ENCODE data around the gene PEAK1. TPM values are rescaled to one million over a fixed set of nuclear protein-coding genes. Genes with fewer than 3 reads are reported as not detected.
"Not testable (repeated sequence)": the region's sequence is repeated elsewhere in the genome, so short reads cannot be mapped to it uniquely, and the experiment has no call there.

PEAK1 gene
- total and polyA plus RNA-seq, 7 donors, result 4.0 to 32.1 (median 25.3) TPM

DNA sequence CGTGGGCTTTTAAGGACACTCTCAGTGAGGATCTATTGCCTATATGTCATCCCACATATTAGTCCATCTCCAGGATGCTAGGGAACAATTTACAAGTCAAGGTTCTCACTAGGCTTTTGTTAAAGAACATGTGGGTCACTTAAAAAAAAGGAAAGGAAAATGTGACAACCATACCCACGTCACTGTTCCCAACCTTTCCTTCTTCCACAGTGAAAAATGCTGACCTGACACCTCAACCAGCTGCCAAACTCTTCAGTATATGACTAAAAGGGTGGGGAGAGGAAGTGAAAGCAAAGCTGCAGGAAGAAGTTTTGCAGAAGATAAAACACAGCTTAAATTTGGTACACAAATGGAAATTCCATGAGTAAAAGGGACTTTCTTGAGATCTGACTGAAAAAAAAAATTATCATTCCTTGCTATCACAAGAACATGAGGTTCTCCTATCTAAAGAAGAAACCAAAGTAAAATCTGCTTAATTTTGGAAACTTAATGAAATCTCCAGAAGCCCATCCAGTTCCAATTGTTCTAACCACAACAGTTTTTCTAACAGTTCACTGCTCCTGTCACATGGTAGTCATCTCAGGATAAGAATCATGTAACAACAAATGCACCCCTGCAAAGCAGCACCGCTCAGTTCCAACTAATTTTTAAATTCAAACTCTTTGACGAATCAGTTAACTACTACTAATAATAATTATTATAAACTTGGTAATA, 232.0 kb downstream of the PEAK1 start:
- Histone ChIP-seq H3K4me3 (no peak overlapping the region), H3K36me3 (ENCODE audit: insufficient read depth in 1 of 2, low read depth in 1 of 2) (no peaks in the 10 kb centered on the region), H3K9me3 (no peaks in the 10 kb centered on the region), H3K27ac (peak overlapping the region; percentile 62), H3K27me3 (ENCODE audit: insufficient read depth in 3 of 3, low read length in 2 of 3) (no peaks in the 10 kb centered on the region), H3K4me1 (no peaks in the 10 kb centered on the region)
- TF ChIP-seq, protein P1, sequence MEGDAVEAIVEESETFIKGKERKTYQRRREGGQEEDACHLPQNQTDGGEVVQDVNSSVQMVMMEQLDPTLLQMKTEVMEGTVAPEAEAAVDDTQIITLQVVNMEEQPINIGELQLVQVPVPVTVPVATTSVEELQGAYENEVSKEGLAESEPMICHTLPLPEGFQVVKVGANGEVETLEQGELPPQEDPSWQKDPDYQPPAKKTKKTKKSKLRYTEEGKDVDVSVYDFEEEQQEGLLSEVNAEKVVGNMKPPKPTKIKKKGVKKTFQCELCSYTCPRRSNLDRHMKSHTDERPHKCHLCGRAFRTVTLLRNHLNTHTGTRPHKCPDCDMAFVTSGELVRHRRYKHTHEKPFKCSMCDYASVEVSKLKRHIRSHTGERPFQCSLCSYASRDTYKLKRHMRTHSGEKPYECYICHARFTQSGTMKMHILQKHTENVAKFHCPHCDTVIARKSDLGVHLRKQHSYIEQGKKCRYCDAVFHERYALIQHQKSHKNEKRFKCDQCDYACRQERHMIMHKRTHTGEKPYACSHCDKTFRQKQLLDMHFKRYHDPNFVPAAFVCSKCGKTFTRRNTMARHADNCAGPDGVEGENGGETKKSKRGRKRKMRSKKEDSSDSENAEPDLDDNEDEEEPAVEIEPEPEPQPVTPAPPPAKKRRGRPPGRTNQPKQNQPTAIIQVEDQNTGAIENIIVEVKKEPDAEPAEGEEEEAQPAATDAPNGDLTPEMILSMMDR (IDR thresholded peaks at IDR 0.05), result no peak
- WGBS, 3 donors, result 60 to 61% (median 60%) methylated on average over 4 of the region's 4 CpGs
- ATAC-seq (peak; percentile 62 to 80 (median 68)), DNase-seq (peak in 1 of 2 donors; percentile 16)
- intact Hi-C loops (cut with DNase I), result loop anchor here (5.0 kb wide), 2 partner anchors 309 to 319 kb away; no protein-coding TSS in a partner anchor

- Histone ChIP-seq H3K27ac (peak overlapping the region; percentile 62), H3K27me3 (ENCODE audit: insufficient read depth in 3 of 3, low read length in 2 of 3) (no peaks in the 10 kb centered on the region), H3K9me3 (no peaks in the 10 kb centered on the region), H3K36me3 (ENCODE audit: insufficient read depth in 1 of 2, low read depth in 1 of 2) (peaks cover 0 to 3% of the 10 kb centered on the region in 2 donors), H3K4me1 (no peaks in the 10 kb centered on the region), H3K4me3 (no peak overlapping the region)
- DNase-seq, result no peak
- TF ChIP-seq, protein P1 (IDR thresholded peaks at IDR 0.05), result peak; percentile 50
- intact Hi-C loops (cut with DNase I), result loop anchor here (1.0 to 5.0 kb wide), 3 partner anchors 311 to 357 kb away; no protein-coding TSS in a partner anchor
- peak in 2 of 4 donors; percentile 37 to 42 for ATAC-seq
- 51 to 56% (median 53%) methylated on average over 3 of the region's 3 CpGs for WGBS, 3 donors
Measured at GRCh38 chr15:77186594-77187011, 233.3 kb downstream of the PEAK1 start.

- TF ChIP-seq, protein P1 (IDR thresholded peaks at IDR 0.05), result no peak
- 81 to 92% (median 92%) methylated on average over 2 of the region's 2 CpGs for WGBS, 3 donors
- no peak overlapping the region for H3K27ac ChIP-seq
- intact Hi-C loops (cut with DNase I), result loop anchor here (5.0 kb wide), 2 partner anchors 312 to 322 kb away; no protein-coding TSS in a partner anchor
- DNase-seq (no peak), ATAC-seq (no peak)
- no peak overlapping the region for H3K4me3 ChIP-seq
- no peaks in the 10 kb centered on the region for H3K9me3 ChIP-seq
- no peaks in the 10 kb centered on the region for H3K27me3 ChIP-seq (ENCODE audit: insufficient read depth in 3 of 3, low read length in 2 of 3)
- H3K36me3 ChIP-seq (ENCODE audit: insufficient read depth in 1 of 2, low read depth in 1 of 2), result peaks cover 0 to 8% of the 10 kb centered on the region in 2 donors
- H3K4me1 ChIP-seq, result no peaks in the 10 kb centered on the region
Measured at GRCh38 chr15:77185242-77185785, 234.6 kb downstream of the PEAK1 start.

DNA sequence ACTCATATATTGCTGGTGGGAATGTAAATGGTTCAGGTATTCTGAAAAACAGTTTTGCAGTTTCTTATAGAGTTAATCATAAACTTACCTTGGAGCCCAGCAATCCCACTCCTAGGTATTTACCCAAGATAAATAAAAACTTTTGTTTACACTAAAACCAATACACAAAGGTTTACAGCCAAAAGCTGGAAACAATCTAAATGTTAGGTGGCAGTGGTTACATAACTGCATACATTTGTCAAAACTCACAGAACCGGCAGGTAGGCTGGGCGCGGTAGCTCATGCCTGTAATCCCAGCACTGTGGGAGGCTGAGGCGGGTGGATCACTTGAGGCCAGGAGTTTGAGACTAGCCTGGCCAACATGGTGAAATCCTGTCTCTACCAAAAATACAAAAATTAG, 235.6 kb downstream of the PEAK1 start:
- H3K27me3 ChIP-seq (ENCODE audit: insufficient read depth in 3 of 3, low read length in 2 of 3); H3K9me3 ChIP-seq; H3K27ac ChIP-seq; DNase-seq; ATAC-seq; H3K4me1 ChIP-seq; H3K4me3 ChIP-seq; intact Hi-C loops (cut with DNase I): not testable (repeated sequence)
- peaks cover 0 to 11% of the 10 kb centered on the region in 2 donors for H3K36me3 ChIP-seq (ENCODE audit: insufficient read depth in 1 of 2, low read depth in 1 of 2)
- 96 to 97% (median 96%) methylated on average over 4 of the region's 4 CpGs for WGBS, 3 donors

- DNase-seq, result no peak
- WGBS, 3 donors, result 91 to 94% (median 92%) methylated on average over 3 of the region's 3 CpGs
- Histone ChIP-seq H3K27ac (no peak overlapping the region), H3K36me3 (ENCODE audit: insufficient read depth in 1 of 2, low read depth in 1 of 2) (peaks cover 0 to 20% of the 10 kb centered on the region in 2 donors), H3K9me3 (no peaks in the 10 kb centered on the region), H3K4me1 (no peaks in the 10 kb centered on the region), H3K4me3 (no peak overlapping the region), H3K27me3 (ENCODE audit: insufficient read depth in 3 of 3, low read length in 2 of 3) (no peaks in the 10 kb centered on the region)
- intact Hi-C loops (cut with DNase I), result no loop called here
- no peak for ATAC-seq
- TF ChIP-seq, protein P1 (IDR thresholded peaks at IDR 0.05), result no peak
Measured at GRCh38 chr15:77183066-77183465, 236.8 kb downstream of the PEAK1 start.
